ENCODE measurements around the gene LRRC36.

DNA sequence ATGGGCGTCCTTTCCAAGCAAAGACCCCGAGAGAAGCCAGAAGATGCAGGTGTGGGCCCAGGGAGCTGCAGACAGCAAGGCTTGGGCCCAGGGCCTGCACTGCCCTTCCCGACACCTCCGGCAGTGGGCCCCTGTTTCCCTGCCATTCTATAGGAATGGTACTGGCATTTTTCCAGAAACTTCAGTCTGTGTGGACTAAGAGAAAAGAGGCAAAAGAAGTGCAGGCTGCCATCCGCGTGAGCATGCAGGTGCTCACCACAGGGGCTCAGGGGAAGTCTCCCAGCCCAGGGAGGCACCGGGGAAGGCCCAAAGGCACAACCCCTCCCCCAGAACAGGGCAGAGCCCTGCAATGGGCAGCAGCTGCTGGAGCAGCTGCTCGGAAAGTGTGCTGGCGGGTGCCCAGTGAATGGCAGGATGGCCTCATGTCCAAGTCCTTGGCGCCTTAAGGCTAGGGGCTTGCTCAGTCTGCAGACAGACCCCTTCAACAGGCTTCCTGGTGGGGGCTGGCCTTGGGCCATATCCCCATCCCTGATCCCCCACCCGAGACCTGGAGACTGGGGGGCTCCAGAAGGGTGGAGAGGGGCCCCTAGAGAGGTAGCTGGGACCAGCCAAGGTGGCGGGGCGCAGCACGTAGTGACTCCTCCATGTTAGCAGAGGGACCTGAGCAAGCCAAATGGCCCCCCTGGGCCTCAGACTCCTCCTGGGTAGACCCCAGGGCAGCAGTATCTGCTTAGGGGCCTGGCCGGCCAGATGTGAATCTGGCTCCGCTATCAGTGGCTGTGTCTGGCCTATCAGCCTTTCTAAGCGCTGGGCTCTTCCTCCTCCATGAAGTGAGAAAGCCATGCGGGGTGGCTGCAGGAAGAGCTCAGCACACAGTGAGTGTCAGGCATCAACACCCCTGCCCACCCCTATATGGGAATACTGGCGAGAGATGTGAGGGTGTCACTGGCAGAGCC is 73.4 kb downstream of the LRRC36 start:
- TF ChIP-seq CTCF (IDR thresholded peaks at IDR 0.05; ENCODE audit: borderline replicate concordance, extremely low read depth, low read length, poor library complexity, severe bottlenecking) (no peak), EZH2 (IDR thresholded peaks at IDR 0.05; ENCODE audit: borderline replicate concordance, low read depth, low read length, severe bottlenecking) (no peak)
